ENCODE data around the gene PIGL. TPM values are rescaled to one million over a fixed set of nuclear protein-coding genes. Genes with fewer than 3 reads are reported as not detected.
"Not testable (repeated sequence)": the region's sequence is repeated elsewhere in the genome, so short reads cannot be mapped to it uniquely, and the experiment has no call there.

The PIGL gene
- total RNA-seq, 1 donor from 2014 or later = 56.6 TPM

GRCh38 chr17:16189791-16190348 lies 27.1 kb upstream of the PIGL start:
- TF ChIP-seq CTCF (IDR thresholded peaks at IDR 0.05) = no peak
- H3K9me3 Mint-ChIP-seq = no peaks in the 10 kb centered on the region
- intact Hi-C loops (cut with micrococcal nuclease) = no loop called here
- no peak overlapping the region for H3K27ac Mint-ChIP-seq
- POLR2A ChIA-PET = interaction anchor here (0.7 to 1.5 kb wide), 3 partner anchors 25 to 191 kb away, joined by 3 to 5 read pairs (median 3); partner anchors contain the start of genes NCOR1 and UBB
- peaks cover 76% of the 10 kb centered on the region for H3K36me3 Mint-ChIP-seq (ENCODE audit: low read depth)
- no peak overlapping the region for H3K4me3 Mint-ChIP-seq
- H3K4me1 Mint-ChIP-seq = peaks cover 19% of the 10 kb centered on the region
- no peak for ATAC-seq (ENCODE audit: low read depth)
- H3K27me3 Mint-ChIP-seq = no peaks in the 10 kb centered on the region
- CTCF ChIA-PET = no interaction called here
- DNase-seq = no peak

GRCh38 chr17:16190703-16191360 lies 26.2 kb upstream of the PIGL start:
- H3K27ac Mint-ChIP-seq = no peak overlapping the region
- DNase-seq = no peak
- no peak overlapping the region for H3K4me3 Mint-ChIP-seq
- H3K9me3 Mint-ChIP-seq = no peaks in the 10 kb centered on the region
- POLR2A ChIA-PET = interaction anchor here (0.6 to 1.5 kb wide), 2 partner anchors 24 to 40 kb away, joined by 4 to 5 read pairs; partner anchors contain the start of gene NCOR1
- ATAC-seq (ENCODE audit: low read depth) = no peak
- H3K27me3 Mint-ChIP-seq = no peaks in the 10 kb centered on the region
- peaks cover 71% of the 10 kb centered on the region for H3K36me3 Mint-ChIP-seq (ENCODE audit: low read depth)
- H3K4me1 Mint-ChIP-seq = peaks cover 21% of the 10 kb centered on the region
- TF ChIP-seq CTCF (IDR thresholded peaks at IDR 0.05) = no peak
- CTCF ChIA-PET = no interaction called here
- intact Hi-C loops (cut with micrococcal nuclease) = no loop called here

- H3K4me1 Mint-ChIP-seq = peaks cover 21% of the 10 kb centered on the region
- no peak for ATAC-seq (ENCODE audit: low read depth)
- H3K9me3 Mint-ChIP-seq = no peaks in the 10 kb centered on the region
- intact Hi-C loops (cut with micrococcal nuclease) = no loop called here
- H3K4me3 Mint-ChIP-seq = no peak overlapping the region
- no peak for DNase-seq
- no peak for TF ChIP-seq CTCF (IDR thresholded peaks at IDR 0.05)
- ChIA-PET POLR2A (no interaction called here), CTCF (no interaction called here)
- peak overlapping the region; percentile 63 for H3K27ac Mint-ChIP-seq
- no peaks in the 10 kb centered on the region for H3K27me3 Mint-ChIP-seq
- H3K36me3 Mint-ChIP-seq (ENCODE audit: low read depth) = peaks cover 64% of the 10 kb centered on the region
Observed at GRCh38 chr17:16191604-16192003, 25.4 kb upstream of the PIGL start.

GRCh38 chr17:16194307-16194835 lies 22.6 kb upstream of the PIGL start:
- H3K27ac Mint-ChIP-seq; intact Hi-C loops (cut with micrococcal nuclease); CTCF ChIA-PET; POLR2A ChIA-PET; DNase-seq; H3K27me3 Mint-ChIP-seq; ATAC-seq (ENCODE audit: low read depth); H3K4me3 Mint-ChIP-seq; H3K9me3 Mint-ChIP-seq: not testable (repeated sequence)
- Mint-ChIP-seq H3K36me3 (ENCODE audit: low read depth) (peaks cover 57% of the 10 kb centered on the region), H3K4me1 (peaks cover 28% of the 10 kb centered on the region)

GRCh38 chr17:16197276-16197675 lies 19.7 kb upstream of the PIGL start:
- CTCF ChIA-PET = no interaction called here
- ATAC-seq (ENCODE audit: low read depth) (no peak), DNase-seq (no peak)
- TF ChIP-seq CTCF (IDR thresholded peaks at IDR 0.05) = no peak
- Mint-ChIP-seq H3K27ac (no peak overlapping the region), H3K27me3 (no peaks in the 10 kb centered on the region), H3K9me3 (no peaks in the 10 kb centered on the region), H3K4me3 (no peak overlapping the region), H3K36me3 (ENCODE audit: low read depth) (peaks cover 32% of the 10 kb centered on the region), H3K4me1 (peaks cover 46% of the 10 kb centered on the region)
- intact Hi-C loops (cut with micrococcal nuclease) = no loop called here
- POLR2A ChIA-PET = interaction anchor here (0.8 kb wide), 1 partner anchor 18 kb away, joined by 3 read pairs; the partner anchor contains the start of gene NCOR1

Data from activated B cell treated with CpG ODN at 0.5 μM for 24 hours (primary cell).